NT2/D1 (cell line): ENCODE data around the gene POLR1D.

Experiments
- DNase-seq: peaks from one replicate; pipeline ENCODE4 v3.0.0-alpha.2; 2011; ENCODE audit warnings: low read depth, low spot score
- H3K27me3 ChIP-seq: 2 replicates; pipeline ENCODE4 v1.6.0; 2011; ENCODE audit warnings: mild to moderate bottlenecking; ENCODE audit not compliant: insufficient read length, insufficient read depth
- H3K36me3 ChIP-seq: 2 replicates; pipeline ENCODE4 v1.6.1; 2011; ENCODE audit warnings: mild to moderate bottlenecking, low read length, mixed read lengths; ENCODE audit not compliant: insufficient read depth, insufficient read length
- H3K4me1 ChIP-seq: 2 replicates; pipeline ENCODE4 v1.5.1; 2011; ENCODE audit not compliant: insufficient read depth, insufficient read length
- H3K4me3 ChIP-seq: 2 replicates; pipeline ENCODE4 v1.5.1; 2011; ENCODE audit warnings: low read depth; ENCODE audit not compliant: insufficient read length
- H3K9ac ChIP-seq: 2 replicates; pipeline ENCODE4 v1.6.0; 2011; ENCODE audit warnings: low read depth; ENCODE audit not compliant: insufficient read length
- H3K9me3 ChIP-seq: 2 replicates; pipeline ENCODE4 v1.5.1; 2011; ENCODE audit warnings: mild to moderate bottlenecking, low read length; ENCODE audit not compliant: insufficient read depth
- SUZ12 ChIP-seq: IDR thresholded peaks from 2 replicates; pipeline ENCODE4 v1.6.1; 2011; ENCODE audit not compliant: insufficient read length, insufficient read depth; ENCODE audit errors: extremely low read depth
- YY1 ChIP-seq: IDR thresholded peaks from 2 replicates; pipeline ENCODE4 v1.6.1; 2011; ENCODE audit not compliant: insufficient read length, insufficient read depth
- ZNF274 ChIP-seq: IDR thresholded peaks from 2 replicates; pipeline ENCODE4 v1.6.1; 2011; ENCODE audit warnings: mild to moderate bottlenecking, low read depth, low read length

The POLR1D gene

GRCh38 chr13:27619093-27619727 is 2.5 kb upstream of the POLR1D start:
- H3K4me3 ChIP-seq: peak overlapping the region; percentile 68
- TF ChIP-seq SUZ12 (no peak), YY1 (no peak), ZNF274 (no peak)
- H3K36me3 ChIP-seq: peaks cover 14% of the 10 kb centered on the region
- peaks cover 6% of the 10 kb centered on the region for H3K27me3 ChIP-seq
- H3K9ac ChIP-seq: peak overlapping the region; percentile 83
- H3K4me1 ChIP-seq: no peaks in the 10 kb centered on the region
- peaks cover 9% of the 10 kb centered on the region; the same call in 1 of the 2 replicates for H3K9me3 ChIP-seq
- no peak for DNase-seq

- Histone ChIP-seq H3K9me3 (peaks cover 2% of the 10 kb centered on the region; the same call in 1 of the 2 replicates), H3K36me3 (peaks cover 21% of the 10 kb centered on the region), H3K27me3 (peaks cover 6% of the 10 kb centered on the region), H3K4me1 (no peaks in the 10 kb centered on the region), H3K4me3 (peak overlapping the region; percentile 68), H3K9ac (peak overlapping the region; percentile 83)
- no peak for TF ChIP-seq SUZ12
- no peak for TF ChIP-seq ZNF274
- TF ChIP-seq YY1: no peak
- no peak for DNase-seq
Observed at GRCh38 chr13:27619728-27620376, 1.8 kb upstream of the POLR1D start.

- H3K9ac ChIP-seq: peak within 1 kb of the TSS; percentile 83
- no peak for TF ChIP-seq SUZ12
- TF ChIP-seq YY1: no peak
- no peak for TF ChIP-seq ZNF274
- no peaks in the 10 kb centered on the region for H3K9me3 ChIP-seq
- peak within 1 kb of the TSS; percentile 68 for H3K4me3 ChIP-seq
- DNase-seq: peak; percentile 87
- H3K27me3 ChIP-seq: peaks cover 6% of the 10 kb centered on the region
- H3K36me3 ChIP-seq: peaks cover 27% of the 10 kb centered on the region
- no peaks in the 10 kb centered on the region for H3K4me1 ChIP-seq
Observed at GRCh38 chr13:27620377-27621115, 1.1 kb upstream of the POLR1D start, which contains the start of gene LNX2. TSS of gene LNX2 (minus strand) at chr13:27620529. CDS start at chr13:27581703, 38,826 bp downstream.

GRCh38 chr13:27621116-27621365 is 651 bp upstream of the POLR1D start:
- Histone ChIP-seq H3K27me3 (peaks cover 6% of the 10 kb centered on the region), H3K4me3 (peak overlapping the region; percentile 64), H3K36me3 (peaks cover 28% of the 10 kb centered on the region), H3K9ac (peak overlapping the region; percentile 71), H3K4me1 (no peaks in the 10 kb centered on the region), H3K9me3 (no peaks in the 10 kb centered on the region)
- no peak for DNase-seq
- TF ChIP-seq YY1: no peak
- TF ChIP-seq SUZ12: no peak
- no peak for TF ChIP-seq ZNF274

GRCh38 chr13:27622102-27622820 is 569 bp downstream of the POLR1D start:
- peaks cover 32% of the 10 kb centered on the region for H3K36me3 ChIP-seq
- DNase-seq: no peak
- no peak for TF ChIP-seq YY1
- no peak for TF ChIP-seq ZNF274
- TF ChIP-seq SUZ12: no peak
- H3K27me3 ChIP-seq: peaks cover 6% of the 10 kb centered on the region
- H3K9me3 ChIP-seq: no peaks in the 10 kb centered on the region
- no peaks in the 10 kb centered on the region for H3K4me1 ChIP-seq
- H3K9ac ChIP-seq: peak overlapping the region; percentile 93
- peak overlapping the region; percentile 64 for H3K4me3 ChIP-seq

- no peak for TF ChIP-seq SUZ12
- no peak for TF ChIP-seq ZNF274
- no peak for TF ChIP-seq YY1
- Histone ChIP-seq H3K9ac (no peak overlapping the region), H3K4me3 (no peak overlapping the region), H3K9me3 (no peaks in the 10 kb centered on the region), H3K4me1 (no peaks in the 10 kb centered on the region), H3K36me3 (peaks cover 32% of the 10 kb centered on the region), H3K27me3 (peaks cover 6% of the 10 kb centered on the region)
- no peak for DNase-seq
Observed at GRCh38 chr13:27622881-27623280, 1.2 kb downstream of the POLR1D start.

- Histone ChIP-seq H3K4me1 (no peaks in the 10 kb centered on the region), H3K27me3 (peaks cover 5% of the 10 kb centered on the region), H3K4me3 (no peak overlapping the region), H3K9ac (no peak overlapping the region), H3K9me3 (no peaks in the 10 kb centered on the region), H3K36me3 (peaks cover 32% of the 10 kb centered on the region)
- TF ChIP-seq ZNF274: no peak
- TF ChIP-seq SUZ12: no peak
- no peak for TF ChIP-seq YY1
- no peak for DNase-seq
Observed at GRCh38 chr13:27624071-27624470, 2.4 kb downstream of the POLR1D start.
